Vagina (tissue), 2 donors: ENCODE data around the gene GPER1.

Experiments
- POLR2A ChIP-seq, 2 donors: fragments of 450-650 bp; IDR thresholded peaks; one replicate each; pipeline ENCODE4 v1.6.1; 2017; ENCODE audit warnings: antibody characterized with exemption in 2 of 2, mild to moderate bottlenecking in 2 of 2, moderate library complexity in 2 of 2
- POLR2AphosphoS5 ChIP-seq, 2 donors: sonication (generic); formaldehyde crosslinking; IDR thresholded peaks; one replicate each; pipeline ENCODE4 v1.9.0; 2017; ENCODE audit warnings: antibody characterized with exemption in 2 of 2, mild to moderate bottlenecking in 2 of 2, low read depth in 1 of 2; ENCODE audit not compliant: insufficient read depth in 1 of 2
- TF ChIP-seq, protein P1 (sequence below), 3 experiments: fragments of 450-650 bp in 2 of 3; fragments of 200-600 bp in 1 of 3; sonication (generic) in 1 of 3; IDR thresholded peaks; one replicate each; pipeline ENCODE4 v1.5.1; 2017 to 2019; ENCODE audit warnings: antibody characterized with exemption in 3 of 3, mild to moderate bottlenecking in 2 of 3, moderate library complexity in 2 of 3

DNA sequence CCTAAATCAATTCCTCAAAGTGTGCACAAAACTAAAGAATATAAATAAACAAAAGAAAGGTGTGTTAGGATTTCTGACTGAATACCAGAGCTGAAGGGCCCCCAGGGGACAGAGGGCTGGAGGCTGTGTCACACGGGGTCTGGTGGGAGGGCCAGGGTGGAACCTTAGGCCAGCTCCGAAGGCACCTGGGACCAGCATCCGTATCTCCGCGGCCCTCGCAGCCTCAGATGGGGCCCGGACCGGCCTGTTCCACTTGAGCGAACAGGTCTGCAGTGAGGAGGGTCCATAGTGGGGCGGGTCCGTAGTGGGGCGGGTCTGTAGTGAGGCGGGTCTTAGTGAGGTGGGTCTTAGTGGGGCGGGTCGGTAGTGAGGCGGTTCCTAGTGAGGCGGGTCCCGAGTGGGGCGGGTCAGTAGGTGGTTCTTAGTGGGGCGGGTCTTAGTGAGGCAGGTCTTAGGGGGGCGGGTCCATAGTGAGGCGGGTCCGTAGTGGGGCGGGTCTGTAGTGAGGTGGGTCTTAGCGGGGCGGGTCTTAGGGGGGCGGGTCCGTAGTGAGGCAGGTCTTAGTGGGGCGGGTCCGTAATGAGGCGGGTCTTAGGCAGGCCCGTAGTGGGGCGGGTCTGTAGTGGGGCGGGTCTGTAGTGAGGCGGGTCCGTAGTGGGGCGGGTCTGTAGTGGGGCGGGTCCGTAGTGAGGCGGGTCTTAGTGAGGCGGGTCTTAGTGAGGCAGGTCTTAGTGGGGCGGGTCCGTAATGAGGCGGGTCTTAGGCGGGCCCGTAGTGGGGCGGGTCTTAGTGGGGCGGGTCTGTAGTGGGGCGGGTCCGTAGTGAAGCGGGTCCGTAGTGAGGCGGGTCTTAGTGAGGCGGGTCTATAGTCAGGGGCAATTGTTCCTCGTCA is 28.5 kb upstream of the GPER1 start:
- TF ChIP-seq, protein P1, sequence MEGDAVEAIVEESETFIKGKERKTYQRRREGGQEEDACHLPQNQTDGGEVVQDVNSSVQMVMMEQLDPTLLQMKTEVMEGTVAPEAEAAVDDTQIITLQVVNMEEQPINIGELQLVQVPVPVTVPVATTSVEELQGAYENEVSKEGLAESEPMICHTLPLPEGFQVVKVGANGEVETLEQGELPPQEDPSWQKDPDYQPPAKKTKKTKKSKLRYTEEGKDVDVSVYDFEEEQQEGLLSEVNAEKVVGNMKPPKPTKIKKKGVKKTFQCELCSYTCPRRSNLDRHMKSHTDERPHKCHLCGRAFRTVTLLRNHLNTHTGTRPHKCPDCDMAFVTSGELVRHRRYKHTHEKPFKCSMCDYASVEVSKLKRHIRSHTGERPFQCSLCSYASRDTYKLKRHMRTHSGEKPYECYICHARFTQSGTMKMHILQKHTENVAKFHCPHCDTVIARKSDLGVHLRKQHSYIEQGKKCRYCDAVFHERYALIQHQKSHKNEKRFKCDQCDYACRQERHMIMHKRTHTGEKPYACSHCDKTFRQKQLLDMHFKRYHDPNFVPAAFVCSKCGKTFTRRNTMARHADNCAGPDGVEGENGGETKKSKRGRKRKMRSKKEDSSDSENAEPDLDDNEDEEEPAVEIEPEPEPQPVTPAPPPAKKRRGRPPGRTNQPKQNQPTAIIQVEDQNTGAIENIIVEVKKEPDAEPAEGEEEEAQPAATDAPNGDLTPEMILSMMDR (IDR thresholded peaks at IDR 0.05) = no peak
- TF ChIP-seq POLR2A (IDR thresholded peaks at IDR 0.05) (no peak), POLR2AphosphoS5 (IDR thresholded peaks at IDR 0.05; ENCODE audit: insufficient read depth in 1 of 2, low read depth in 1 of 2) (no peak)
